ENCODE measurements around the gene MECP2. TPM values are rescaled to one million over a fixed set of nuclear protein-coding genes. Genes with fewer than 3 reads are reported as not detected.
"Not testable (repeated sequence)": the region's sequence is repeated elsewhere in the genome, so short reads cannot be mapped to it uniquely, and the experiment has no call there.

The MECP2 gene
- total RNA-seq, 1 donor from 2014 or later: 53.4 TPM

DNA sequence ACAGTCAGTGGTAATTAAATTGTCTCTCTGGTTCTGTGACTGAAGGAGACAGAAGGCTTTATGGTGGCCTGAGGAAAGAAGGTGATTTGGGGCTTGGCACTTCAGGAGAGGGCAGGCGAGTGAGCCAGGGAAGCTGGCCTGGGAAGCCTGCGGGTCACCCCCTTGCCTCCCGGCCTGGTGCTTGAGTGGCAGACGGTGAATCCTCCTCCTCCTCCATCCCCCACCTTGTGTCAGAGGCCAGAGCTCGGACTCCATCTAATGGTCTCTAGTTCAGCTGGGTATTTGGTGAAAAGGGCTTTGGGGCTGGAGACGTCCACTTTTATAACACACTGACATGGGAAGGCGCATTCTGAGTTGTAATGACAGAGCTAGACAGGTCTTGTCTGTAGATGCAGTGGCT, 116.3 kb downstream of the MECP2 start:
- intact Hi-C loops (cut with micrococcal nuclease): loop anchor here (1.0 kb wide), 1 partner anchor 9 kb away; the partner anchor contains the start of gene TMEM187
- Mint-ChIP-seq H3K27ac (peak overlapping the region; percentile 90), H3K9me3 (no peaks in the 10 kb centered on the region), H3K36me3 (ENCODE audit: low read depth) (no peaks in the 10 kb centered on the region), H3K4me3 (peak overlapping the region; percentile 73), H3K4me1 (ENCODE audit: low read depth) (peaks cover 38% of the 10 kb centered on the region), H3K27me3 (ENCODE audit: insufficient read depth) (no peaks in the 10 kb centered on the region)
- DNase-seq (ENCODE audit: low spot score): no peak

DNA sequence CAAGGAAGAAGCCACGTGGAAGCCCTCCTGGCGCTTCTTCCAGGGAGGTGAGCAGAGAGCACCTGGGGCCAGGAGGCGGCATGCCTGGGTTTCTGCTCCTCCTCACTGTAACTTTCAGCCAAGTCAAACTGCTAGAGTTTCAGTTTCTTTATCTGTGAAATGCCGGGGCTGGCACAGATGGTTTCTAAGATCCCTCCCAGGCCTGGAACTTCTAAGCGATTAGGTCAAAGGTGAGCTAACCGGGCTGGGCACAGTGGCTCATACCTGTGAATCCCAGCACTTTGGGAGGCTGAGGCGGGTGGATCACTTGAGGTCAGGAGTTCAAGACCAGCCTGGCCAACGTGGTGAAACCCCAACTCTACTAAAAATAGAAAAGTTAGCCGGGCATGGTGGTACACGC, 117.1 kb downstream of the MECP2 start:
- H3K9me3 Mint-ChIP-seq; intact Hi-C loops (cut with micrococcal nuclease); DNase-seq (ENCODE audit: low spot score); H3K27me3 Mint-ChIP-seq (ENCODE audit: insufficient read depth); H3K36me3 Mint-ChIP-seq (ENCODE audit: low read depth): not testable (repeated sequence)
- H3K4me1 Mint-ChIP-seq (ENCODE audit: low read depth): peaks cover 42% of the 10 kb centered on the region
- H3K27ac Mint-ChIP-seq: peak overlapping the region; percentile 87
- H3K4me3 Mint-ChIP-seq: peak overlapping the region; percentile 74

DNA sequence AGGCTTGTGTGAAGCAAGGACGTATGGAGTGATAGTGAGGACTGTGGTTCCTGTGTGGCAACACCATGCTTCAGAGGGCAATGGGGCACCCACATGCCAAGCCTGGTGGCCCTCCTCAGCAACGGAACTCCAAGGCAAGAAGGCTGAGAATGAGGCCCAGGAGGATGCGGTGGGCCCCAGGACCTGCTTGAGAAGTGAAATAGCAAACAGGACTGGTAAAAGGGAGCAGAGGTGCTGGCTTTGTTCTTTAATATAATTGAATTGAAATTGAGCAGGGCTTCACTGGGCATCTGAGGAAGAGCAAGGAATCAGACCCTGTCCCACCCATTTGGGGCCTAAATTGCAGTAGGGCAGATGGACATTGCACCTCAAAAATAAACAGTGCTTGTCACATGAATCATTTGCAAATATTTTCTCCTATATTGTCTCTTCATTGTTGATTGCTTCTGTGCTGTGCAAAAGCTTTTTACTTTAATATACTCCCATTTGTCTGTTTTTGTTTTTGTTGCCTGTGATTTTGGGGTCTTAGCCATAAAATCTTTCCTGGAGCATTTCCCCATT, 122.7 kb downstream of the MECP2 start:
- H3K4me1 Mint-ChIP-seq (ENCODE audit: low read depth): peaks cover 22% of the 10 kb centered on the region
- H3K4me3 Mint-ChIP-seq: no peak overlapping the region
- H3K27ac Mint-ChIP-seq: peak overlapping the region; percentile 95
- H3K36me3 Mint-ChIP-seq (ENCODE audit: low read depth): peaks cover 2% of the 10 kb centered on the region
- DNase-seq (ENCODE audit: low spot score): no peak
- no peaks in the 10 kb centered on the region for H3K27me3 Mint-ChIP-seq (ENCODE audit: insufficient read depth)
- H3K9me3 Mint-ChIP-seq: no peaks in the 10 kb centered on the region
- intact Hi-C loops (cut with micrococcal nuclease): loop anchor here (10.0 kb wide), 1 partner anchor 540 kb away; the partner anchor contains the start of gene FAM3A

DNA sequence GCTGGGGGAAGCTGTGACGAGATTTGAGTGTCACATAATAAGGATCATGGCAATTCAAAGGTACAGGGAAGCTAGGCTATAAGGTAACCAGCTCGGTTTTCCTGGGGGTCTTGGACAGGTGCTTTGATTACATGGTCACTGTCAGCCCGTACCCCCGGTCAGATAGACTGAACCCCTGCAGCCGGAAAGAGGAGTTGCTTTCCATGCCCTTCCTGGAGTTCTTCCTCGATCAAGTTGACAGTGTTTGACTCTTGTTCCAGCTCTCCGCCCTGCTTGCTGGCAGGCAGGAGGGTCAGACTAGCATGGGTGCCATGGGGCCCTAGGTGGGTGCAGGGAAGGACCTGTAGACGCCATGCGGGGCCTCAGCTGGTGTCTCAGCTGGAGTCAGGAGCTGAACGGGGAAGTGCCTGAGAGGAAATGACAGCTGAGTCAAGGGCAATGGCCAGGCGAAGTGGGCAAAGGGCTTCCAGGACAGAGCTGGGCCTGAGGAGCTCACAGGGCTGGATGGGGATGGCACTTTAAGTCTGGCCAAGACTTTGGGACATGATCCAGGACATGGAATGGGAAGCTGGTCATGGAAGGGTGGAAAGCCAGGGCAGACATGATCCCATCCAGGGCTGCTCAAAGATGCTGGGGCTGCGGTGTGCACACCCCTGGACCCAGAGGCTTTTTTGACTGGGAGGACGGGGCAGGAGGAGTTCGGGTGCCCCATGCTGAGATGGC, 123.4 kb downstream of the MECP2 start:
- Mint-ChIP-seq H3K4me1 (ENCODE audit: low read depth) (peaks cover 22% of the 10 kb centered on the region), H3K27me3 (ENCODE audit: insufficient read depth) (no peaks in the 10 kb centered on the region), H3K36me3 (ENCODE audit: low read depth) (peaks cover 6% of the 10 kb centered on the region), H3K27ac (peak overlapping the region; percentile 95), H3K9me3 (no peaks in the 10 kb centered on the region), H3K4me3 (peak overlapping the region; percentile 28)
- no peak for DNase-seq (ENCODE audit: low spot score)
- intact Hi-C loops (cut with micrococcal nuclease): loop anchor here (10.0 kb wide), 1 partner anchor 541 kb away; the partner anchor contains the start of gene FAM3A

DNA sequence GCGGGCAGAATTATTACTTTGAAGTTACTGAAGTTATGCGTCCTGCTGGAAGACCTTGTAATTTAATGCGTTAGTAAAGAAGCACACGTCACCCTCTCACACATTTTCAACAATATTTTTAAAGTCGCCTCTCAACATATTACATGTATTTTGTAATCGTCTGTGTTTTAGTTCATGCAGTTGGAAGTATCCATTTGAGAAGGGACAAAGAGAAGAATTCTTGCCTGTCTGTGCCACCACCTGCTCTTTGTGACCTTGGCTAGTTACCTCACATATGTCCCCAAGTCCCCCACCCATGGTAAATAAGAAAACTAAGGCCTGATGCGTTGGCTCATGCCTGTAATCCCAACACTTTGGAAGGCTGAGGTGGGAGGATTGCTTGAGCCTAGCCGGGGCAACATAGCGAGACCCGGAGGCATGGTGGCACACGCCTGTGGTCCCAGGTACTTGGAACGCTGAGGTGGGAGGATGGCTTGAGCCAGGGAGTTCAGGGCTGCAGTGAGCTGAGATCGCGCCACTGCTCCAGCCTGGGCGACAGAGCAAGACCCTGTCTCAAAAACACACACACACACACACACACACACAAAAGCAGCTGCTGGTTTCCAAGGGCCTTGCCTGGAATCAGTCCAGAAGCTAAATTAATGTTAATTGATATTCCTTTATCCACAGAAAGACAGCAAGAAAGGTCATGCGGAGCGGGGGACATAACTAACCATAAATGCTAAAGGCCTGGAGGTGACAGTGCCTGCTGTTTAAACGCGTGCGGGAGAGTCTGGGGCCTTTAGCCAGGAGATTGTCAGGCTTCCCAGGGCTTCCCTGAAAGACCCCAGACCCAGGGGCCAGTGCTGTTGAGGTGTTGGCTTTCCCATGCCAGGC, 124.2 kb downstream of the MECP2 start:
- Mint-ChIP-seq H3K27ac (peak overlapping the region; percentile 95), H3K27me3 (ENCODE audit: insufficient read depth) (no peaks in the 10 kb centered on the region), H3K36me3 (ENCODE audit: low read depth) (peaks cover 7% of the 10 kb centered on the region), H3K4me3 (peak overlapping the region; percentile 89), H3K4me1 (ENCODE audit: low read depth) (peaks cover 24% of the 10 kb centered on the region), H3K9me3 (no peaks in the 10 kb centered on the region)
- intact Hi-C loops (cut with micrococcal nuclease): loop anchor here (2.0 to 10.0 kb wide), 4 partner anchors 47 to 541 kb away; partner anchors contain the start of genes FAM3A and LAGE3
- DNase-seq (ENCODE audit: low spot score): no peak

DNA sequence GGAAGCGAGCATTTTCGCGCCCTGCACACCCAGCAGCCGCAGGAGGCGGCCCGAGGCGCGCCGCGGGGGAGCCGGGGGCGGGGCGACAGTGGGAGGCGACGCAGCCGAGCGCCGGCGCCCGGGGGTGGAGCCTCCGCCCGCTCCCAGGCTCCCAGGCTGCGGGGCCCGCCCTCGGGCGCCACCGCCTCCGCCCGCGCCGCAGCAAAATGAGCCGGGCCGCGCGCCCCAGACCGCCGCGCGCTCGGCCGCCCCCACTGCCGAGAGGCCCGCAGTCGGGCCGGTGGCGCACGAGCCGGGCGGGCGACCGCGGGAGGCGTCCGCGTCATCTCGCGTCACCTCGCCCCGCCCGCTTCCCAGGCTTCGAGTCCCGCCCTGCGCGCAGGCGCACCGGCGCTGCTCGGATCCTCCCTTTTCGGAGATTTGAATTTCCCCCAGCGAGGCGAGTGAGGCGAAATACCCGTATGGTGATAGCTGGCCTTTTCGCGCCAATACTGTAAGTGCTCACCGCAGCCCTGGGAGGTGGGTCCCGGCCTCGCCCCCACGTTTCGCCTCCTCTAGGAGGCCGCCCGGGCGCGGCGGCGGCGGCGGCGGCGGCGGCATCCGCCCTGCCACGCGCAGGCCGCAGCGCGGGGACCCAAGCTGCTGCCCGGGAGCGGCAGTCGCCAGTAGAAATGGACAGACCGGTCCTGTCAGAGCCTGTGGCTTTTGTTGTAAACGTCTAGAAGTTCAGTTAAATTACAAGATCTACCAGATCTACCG, 125.0 kb downstream of the MECP2 start, which contains the start of gene TMEM187:
Gene TMEM187, plus strand, starts transcription at position 387 of the 759 bp plus-strand sequence. CDS start 9,309 bp downstream, outside the sequence.
- Mint-ChIP-seq H3K36me3 (ENCODE audit: low read depth) (peaks cover 14% of the 10 kb centered on the region), H3K9me3 (no peaks in the 10 kb centered on the region), H3K27ac (peak within 1 kb of the TSS; percentile 100), H3K4me1 (ENCODE audit: low read depth) (peaks cover 32% of the 10 kb centered on the region), H3K27me3 (ENCODE audit: insufficient read depth) (no peaks in the 10 kb centered on the region), H3K4me3 (peak within 1 kb of the TSS; percentile 100)
- intact Hi-C loops (cut with micrococcal nuclease): loop anchor here (1.0 to 10.0 kb wide), 8 partner anchors 9 to 542 kb away; partner anchors contain the start of genes EMD, FAM3A, IDH3G and LAGE3
- DNase-seq (ENCODE audit: low spot score): peak; percentile 85

Other genes with a start within 250 kb of the MECP2 start
- gene L1CAM, start 211.5 kb downstream of the MECP2 start, total RNA-seq: 1.7 and 3.3 TPM in 2 replicates
- gene AVPR2, start 193.0 kb downstream of the MECP2 start, total RNA-seq: not detected in 2 replicates
- 128 TPM in 2 replicates for gene ARHGAP4, start 171.5 kb downstream of the MECP2 start, total RNA-seq
- gene NAA10, start 162.7 kb downstream of the MECP2 start, total RNA-seq: 150 and 156 TPM in 2 replicates
- gene RENBP, start 153.1 kb downstream of the MECP2 start, total RNA-seq: 12.8 and 14.0 TPM in 2 replicates
- gene HCFC1, start 125.9 kb downstream of the MECP2 start, total RNA-seq: 105 and 106 TPM in 2 replicates
- 3.4 and 4.6 TPM in 2 replicates for gene TMEM187, start 125.0 kb downstream of the MECP2 start, total RNA-seq
- 165 and 172 TPM in 2 replicates for gene IRAK1, start 77.8 kb downstream of the MECP2 start, total RNA-seq
- gene OPN1LW, start 46.5 kb upstream of the MECP2 start, total RNA-seq: not detected in 2 replicates
- not detected in 2 replicates for gene OPN1MW, start 84.9 kb upstream of the MECP2 start, total RNA-seq
- gene OPN1MW2, start 122.0 kb upstream of the MECP2 start, total RNA-seq: not detected in 2 replicates
- gene OPN1MW3, start 159.9 kb upstream of the MECP2 start, total RNA-seq: not detected in 2 replicates
- gene TEX28, start 197.4 kb upstream of the MECP2 start, total RNA-seq: not detected in 2 replicates
- 0.12 and 0.34 TPM in 2 replicates for gene TKTL1, start 198.1 kb upstream of the MECP2 start, total RNA-seq

All from activated T-helper 1 cell treated with anti-CD3 and anti-CD28 coated beads, Interleukin-12 subunit alpha, Interleukin-12 subunit beta, Interleukin-2, Interleukin-4 antibody, amounts not matched to agents 30 ng/mL and 10 ng/mL and 1 ng/mL, durations not matched to agents 14 hours and 24 hours and 36 hours (primary cell).